H1 (cell line): ENCODE data around the gene HBQ1. TPM values are rescaled to one million over a fixed set of nuclear protein-coding genes. Genes with fewer than 3 reads are reported as not detected.

Source experiments
- ATF2 ChIP-seq: IDR thresholded peaks from 2 replicates; pipeline ENCODE4 v1.6.1; 2012; ENCODE audit warnings: low read length, inconsistent platforms
- CHD7 ChIP-seq: fragments of 300-600 bp; sonication (generic); IDR thresholded peaks from 2 replicates; pipeline ENCODE4 v1.7.1; 2012; ENCODE audit warnings: low read length, moderate library complexity, mild to moderate bottlenecking, inconsistent platforms; ENCODE audit not compliant: insufficient replicate concordance
- POLR2A ChIP-seq, 2 experiments: IDR thresholded peaks; 1 replicate in 1 of 2; 2 replicates in 1 of 2; pipeline ENCODE4 v1.6.1; 2011; ENCODE audit warnings: low read depth in 2 of 2, low read length in 2 of 2, mild to moderate bottlenecking in 2 of 2; ENCODE audit errors: control extremely low read depth in 1 of 2
- polyA plus RNA-seq, 7 experiments: library from polyadenylated mRNA; depleted of rRNA in 3 of 7; stranded (reverse) in 5 of 7; unstranded in 2 of 7; fragments of >200 nt in 5 of 7; fragments of 200-250 nt in 2 of 7; gene quantifications; 1 replicate in 5 of 7; 2 replicates in 1 of 7; 4 replicates in 1 of 7; pipeline versions ENCODE4 v1.2.1 to v1.2.3, GENCODE V29; 2011 to 2013; ENCODE audit warnings: missing spikeins in 2 of 7, mixed read lengths in 2 of 7
- total RNA-seq: library from RNA; stranded (reverse); fragmentation: NEBNext Ultra II Directional; extraction: Animal tissue kit (Norgen Biotek cat#: 25700); gene quantifications from 2 replicates; pipeline ENCODE4 v1.2.1, GENCODE V29; 2021

HBQ1 gene
- total and polyA plus RNA-seq, 2 of the 8 experiments (the other 6 are each of a cell fraction or from before 2014, with no cell fraction given) = 2.9 to 17.1 TPM

GRCh38 chr16:149024-149660, 31.1 kb upstream of the HBQ1 start (continued):
- TF ChIP-seq CHD7 (no peak), ATF2 (no peak), POLR2A (IDR thresholded peaks at IDR 0.05; ENCODE audit: control extremely low read depth in 1 of 2, low read depth in 2 of 2, low read length in 2 of 2) (no peak)
